ENCODE measurements around the gene IGFBP3. TPM values are rescaled to one million over a fixed set of nuclear protein-coding genes. Genes with fewer than 3 reads are reported as not detected.

IGFBP3 gene
- total and polyA plus RNA-seq, 2 of the 13 experiments (the other 11 are each of a cell fraction or from before 2014, with no cell fraction given), result 57.5 TPM; not detected in 1

DNA sequence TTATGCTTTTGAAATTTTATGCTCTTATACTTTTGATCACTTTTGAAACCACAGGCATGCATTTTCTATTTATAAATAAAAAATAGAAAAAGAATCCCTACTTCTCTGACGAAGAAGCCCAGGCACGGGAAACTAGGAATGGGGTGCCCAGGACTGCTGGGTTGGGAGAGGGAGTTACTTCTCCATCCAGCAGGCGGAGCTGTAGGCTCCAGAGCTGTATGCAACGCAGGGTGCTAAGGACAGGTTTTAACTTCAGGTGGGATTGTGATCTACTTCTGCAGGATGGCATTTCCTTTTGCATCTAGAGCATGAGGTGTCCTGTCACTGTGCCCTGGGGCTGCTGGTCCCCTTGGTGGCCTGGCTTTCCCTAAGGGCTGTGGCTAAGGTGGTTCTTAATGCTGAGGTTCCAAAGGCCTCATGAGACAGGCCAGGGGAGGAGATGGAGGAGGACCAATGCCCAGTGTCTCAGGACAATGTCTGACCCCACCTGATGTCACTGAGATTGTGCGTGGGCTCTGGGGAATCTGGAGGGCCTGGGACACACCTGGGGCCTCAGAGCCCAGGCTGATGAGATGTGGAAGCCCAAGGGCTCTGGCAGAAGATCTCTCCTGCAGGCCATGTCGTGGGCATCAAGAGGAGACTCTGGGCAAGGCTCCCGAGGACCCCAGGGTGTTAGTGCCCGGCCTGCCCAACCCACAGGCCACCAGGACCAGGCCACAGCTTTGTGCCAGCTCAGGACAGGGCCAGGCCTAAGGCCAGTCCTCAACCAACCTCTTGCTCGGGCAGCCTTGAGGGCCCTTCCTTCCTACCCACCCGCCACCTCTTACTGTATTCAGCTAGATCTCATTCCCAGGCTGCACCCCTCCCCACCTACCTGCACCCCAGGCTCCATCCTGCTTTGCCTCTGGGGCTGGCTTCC is 48.7 kb downstream of the IGFBP3 start (continued):
- TF ChIP-seq KLF16 (CRISPR knock-in tag; IDR thresholded peaks at IDR 0.05) (0 out of 4 replicates have a peak, but pooled peaks of 1 of the 2 experiments have one; percentile 24), SMC3 (IDR thresholded peaks at IDR 0.05; ENCODE audit: low read length) (peak; percentile 84), MIER3 (CRISPR knock-in tag; IDR thresholded peaks at IDR 0.05; ENCODE audit: borderline replicate concordance) (peak; percentile 12; the same call in 1 of the 2 replicates), GATAD2A (CRISPR knock-in tag; IDR thresholded peaks at IDR 0.05) (peak; percentile 64), KDM5B (CRISPR knock-in tag; IDR thresholded peaks at IDR 0.05; ENCODE audit: borderline replicate concordance) (peak; percentile 68; the same call in 1 of the 2 replicates), TEAD3 (CRISPR knock-in tag; optimal IDR thresholded peaks at IDR 0.05; ENCODE audit: borderline replicate concordance) (peak; percentile 45), IRF2 (CRISPR knock-in tag; IDR thresholded peaks at IDR 0.05) (0 out of 2 replicates have a peak, but pooled peaks have one; percentile 63), CHD4 (IDR thresholded peaks at IDR 0.05; ENCODE audit: borderline replicate concordance, low read length) (no peak), RARG (CRISPR knock-in tag; IDR thresholded peaks at IDR 0.05; ENCODE audit: low read depth) (no peak), ZMYM4 (CRISPR knock-in tag; IDR thresholded peaks at IDR 0.05) (0 out of 2 replicates have a peak, but pooled peaks have one; percentile 23), RXRB (CRISPR knock-in tag; IDR thresholded peaks at IDR 0.05; ENCODE audit: borderline replicate concordance) (peak; percentile 48; the same call in 1 of the 2 replicates), ZNF20 (CRISPR knock-in tag; IDR thresholded peaks at IDR 0.05) (no peak)
- TF ChIP-seq, protein P1, sequence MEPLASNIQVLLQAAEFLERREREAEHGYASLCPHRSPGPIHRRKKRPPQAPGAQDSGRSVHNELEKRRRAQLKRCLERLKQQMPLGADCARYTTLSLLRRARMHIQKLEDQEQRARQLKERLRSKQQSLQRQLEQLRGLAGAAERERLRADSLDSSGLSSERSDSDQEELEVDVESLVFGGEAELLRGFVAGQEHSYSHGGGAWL (CRISPR knock-in tag; IDR thresholded peaks at IDR 0.05), result 0 out of 2 replicates have a peak, but pooled peaks have one; percentile 17
- TF ChIP-seq, protein P2, sequence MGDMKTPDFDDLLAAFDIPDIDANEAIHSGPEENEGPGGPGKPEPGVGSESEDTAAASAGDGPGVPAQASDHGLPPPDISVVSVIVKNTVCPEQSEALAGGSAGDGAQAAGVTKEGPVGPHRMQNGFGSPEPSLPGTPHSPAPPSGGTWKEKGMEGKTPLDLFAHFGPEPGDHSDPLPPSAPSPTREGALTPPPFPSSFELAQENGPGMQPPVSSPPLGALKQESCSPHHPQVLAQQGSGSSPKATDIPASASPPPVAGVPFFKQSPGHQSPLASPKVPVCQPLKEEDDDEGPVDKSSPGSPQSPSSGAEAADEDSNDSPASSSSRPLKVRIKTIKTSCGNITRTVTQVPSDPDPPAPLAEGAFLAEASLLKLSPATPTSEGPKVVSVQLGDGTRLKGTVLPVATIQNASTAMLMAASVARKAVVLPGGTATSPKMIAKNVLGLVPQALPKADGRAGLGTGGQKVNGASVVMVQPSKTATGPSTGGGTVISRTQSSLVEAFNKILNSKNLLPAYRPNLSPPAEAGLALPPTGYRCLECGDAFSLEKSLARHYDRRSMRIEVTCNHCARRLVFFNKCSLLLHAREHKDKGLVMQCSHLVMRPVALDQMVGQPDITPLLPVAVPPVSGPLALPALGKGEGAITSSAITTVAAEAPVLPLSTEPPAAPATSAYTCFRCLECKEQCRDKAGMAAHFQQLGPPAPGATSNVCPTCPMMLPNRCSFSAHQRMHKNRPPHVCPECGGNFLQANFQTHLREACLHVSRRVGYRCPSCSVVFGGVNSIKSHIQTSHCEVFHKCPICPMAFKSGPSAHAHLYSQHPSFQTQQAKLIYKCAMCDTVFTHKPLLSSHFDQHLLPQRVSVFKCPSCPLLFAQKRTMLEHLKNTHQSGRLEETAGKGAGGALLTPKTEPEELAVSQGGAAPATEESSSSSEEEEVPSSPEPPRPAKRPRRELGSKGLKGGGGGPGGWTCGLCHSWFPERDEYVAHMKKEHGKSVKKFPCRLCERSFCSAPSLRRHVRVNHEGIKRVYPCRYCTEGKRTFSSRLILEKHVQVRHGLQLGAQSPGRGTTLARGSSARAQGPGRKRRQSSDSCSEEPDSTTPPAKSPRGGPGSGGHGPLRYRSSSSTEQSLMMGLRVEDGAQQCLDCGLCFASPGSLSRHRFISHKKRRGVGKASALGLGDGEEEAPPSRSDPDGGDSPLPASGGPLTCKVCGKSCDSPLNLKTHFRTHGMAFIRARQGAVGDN (CRISPR knock-in tag; IDR thresholded peaks at IDR 0.05), result peak; percentile 76
- TF ChIP-seq, protein P3, sequence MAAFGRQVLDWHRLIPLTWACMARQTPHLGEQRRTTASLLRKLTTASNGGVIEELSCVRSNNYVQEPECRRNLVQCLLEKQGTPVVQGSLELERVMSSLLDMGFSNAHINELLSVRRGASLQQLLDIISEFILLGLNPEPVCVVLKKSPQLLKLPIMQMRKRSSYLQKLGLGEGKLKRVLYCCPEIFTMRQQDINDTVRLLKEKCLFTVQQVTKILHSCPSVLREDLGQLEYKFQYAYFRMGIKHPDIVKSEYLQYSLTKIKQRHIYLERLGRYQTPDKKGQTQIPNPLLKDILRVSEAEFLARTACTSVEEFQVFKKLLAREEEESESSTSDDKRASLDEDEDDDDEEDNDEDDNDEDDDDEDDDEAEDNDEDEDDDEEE (CRISPR knock-in tag; IDR thresholded peaks at IDR 0.05), result no peak

Data from HepG2 (cell line).